HG03457 (cell line): ENCODE results near the gene ITPR2.
A peak's percentile ranks its signal among the peaks of the same experiment; 100 is the strongest.
"Not testable (repeated sequence)": the region's sequence is repeated elsewhere in the genome, so short reads cannot be mapped to it uniquely, and the experiment has no call there.

Experiments
- ATAC-seq: cut with Tn5 transposase; IDR thresholded peaks from one replicate; pipeline ENCODE4 v1.9.1; 2021; ENCODE audit warnings: moderate number of reproducible peaks; ENCODE audit not compliant: unreplicated experiment

ITPR2 gene

DNA sequence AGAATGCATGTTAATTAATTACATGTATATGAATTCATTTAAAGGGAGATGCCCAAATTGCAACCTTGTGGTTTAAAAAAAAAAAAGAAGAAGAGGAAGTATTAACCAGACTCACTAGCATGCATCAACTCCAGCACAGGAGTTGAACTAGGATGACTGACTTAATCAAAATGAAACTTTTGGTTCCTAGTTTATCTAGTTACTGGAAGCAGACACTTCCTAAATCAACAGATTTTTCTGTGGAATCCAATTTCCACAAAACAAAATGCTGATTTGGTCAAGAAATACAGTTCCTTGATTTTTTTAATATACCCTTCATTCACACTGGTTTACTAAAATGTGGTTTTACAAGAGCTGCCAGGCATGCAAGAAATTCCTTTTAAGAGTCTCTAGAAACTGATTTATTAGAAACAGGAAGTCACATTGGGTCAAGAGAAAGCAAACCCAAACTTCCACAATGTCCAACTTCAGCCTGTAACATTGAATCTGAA lies 41.6 kb downstream of the ITPR2 start:
- no peak for ATAC-seq

DNA sequence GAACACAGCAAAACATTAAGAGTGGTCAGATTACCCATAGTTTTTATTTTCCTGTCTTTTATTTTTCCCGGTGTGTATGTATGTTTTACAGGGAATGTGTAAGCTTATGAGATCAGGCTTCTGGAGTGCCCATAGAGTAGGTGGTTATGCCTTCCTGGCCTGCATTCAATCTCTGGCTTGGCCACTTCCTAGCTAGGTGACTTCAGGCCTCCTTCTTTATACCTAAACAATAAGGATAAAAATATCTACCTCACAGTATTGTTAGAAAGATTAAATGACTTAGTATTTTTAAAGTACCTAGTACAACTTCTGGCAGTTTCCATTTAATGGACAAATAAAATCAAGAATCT lies 42.4 kb downstream of the ITPR2 start:
- ATAC-seq = no peak

DNA sequence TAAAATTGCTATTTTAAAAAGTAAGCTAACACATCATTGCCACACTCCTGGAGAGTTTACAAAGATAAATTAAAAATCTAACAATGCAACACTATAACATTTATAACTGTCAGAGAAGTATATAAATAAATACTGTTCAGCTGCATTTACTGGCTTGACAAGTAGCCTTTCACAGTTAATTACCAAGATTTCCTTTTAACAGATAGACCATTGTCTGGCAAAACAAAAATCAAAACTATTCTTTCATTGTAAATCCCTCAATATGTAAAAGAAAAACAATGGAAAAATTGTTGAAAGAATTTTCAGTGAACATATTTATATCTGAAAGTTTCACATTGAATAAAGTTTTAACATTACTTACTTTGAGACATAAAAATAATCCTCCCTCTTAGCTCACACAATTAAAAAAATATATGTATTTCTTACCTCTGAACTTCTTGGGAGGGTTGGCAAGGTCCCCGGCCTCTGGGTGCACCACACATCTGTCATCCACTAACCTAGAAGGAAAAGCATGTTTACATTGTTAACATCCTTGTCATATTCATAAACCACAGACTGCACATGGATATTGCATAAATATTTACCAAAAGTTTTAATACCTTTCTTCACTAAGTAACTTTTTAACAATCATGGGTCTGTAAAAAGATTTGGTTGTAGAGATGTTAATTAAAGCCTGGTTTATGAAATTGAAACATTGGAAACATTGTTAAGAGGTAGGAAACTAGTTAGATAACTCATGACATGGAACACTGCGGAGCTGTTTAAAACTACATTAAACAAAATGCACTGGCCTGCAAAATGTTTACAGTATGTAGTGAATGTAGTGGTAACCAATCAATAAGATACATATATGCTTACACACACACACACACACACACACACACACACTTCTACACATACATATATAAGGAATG lies 43.0 kb downstream of the ITPR2 start:
- ATAC-seq = no peak

- ATAC-seq = no peak
Measured at GRCh38 chr12:26786865-26787514, 46.0 kb downstream of the ITPR2 start.

DNA sequence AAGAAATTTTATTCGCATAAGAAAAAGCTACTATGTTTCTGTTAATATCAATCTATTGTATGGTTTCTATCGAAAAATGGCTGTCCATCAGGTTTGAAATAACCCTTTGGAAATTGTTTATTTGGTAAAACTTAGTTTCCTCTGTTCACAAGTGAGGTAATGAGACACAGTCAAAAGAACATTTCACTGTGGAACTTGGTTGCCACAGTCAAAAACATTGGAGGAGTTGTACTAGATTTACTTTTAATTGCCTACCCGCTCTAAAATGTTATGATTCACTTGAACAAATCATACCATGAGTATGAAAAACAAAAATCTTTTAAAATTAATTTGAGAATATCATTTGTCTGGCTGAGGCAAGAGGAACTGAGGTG lies 46.5 kb downstream of the ITPR2 start:
- ATAC-seq = no peak

DNA sequence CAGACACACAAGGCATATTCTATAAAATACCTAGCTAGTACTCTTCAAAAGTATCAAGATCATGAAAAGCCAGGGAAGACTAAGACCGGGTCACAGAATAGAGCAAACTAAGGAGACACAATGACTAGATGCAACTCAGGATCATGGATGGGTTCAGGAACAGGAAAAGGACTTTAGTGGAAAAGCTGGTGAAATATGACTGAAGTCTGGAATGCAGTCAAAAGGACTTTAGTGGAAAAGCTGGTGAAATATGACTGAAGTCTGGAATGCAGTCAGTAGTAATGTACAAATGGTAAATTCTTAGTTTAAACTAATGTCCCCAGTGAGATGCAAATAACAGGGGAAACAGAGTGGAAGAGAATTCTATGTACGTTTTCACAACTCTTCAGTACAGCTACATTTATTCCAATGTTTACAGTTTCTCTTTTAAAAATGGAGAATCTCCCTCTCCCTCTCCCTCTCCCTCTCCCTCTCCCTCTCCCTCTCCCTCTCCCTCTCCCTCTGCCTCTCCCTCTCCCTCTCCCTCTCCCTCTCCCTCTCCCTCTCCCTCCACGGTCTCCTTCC lies 49.1 kb downstream of the ITPR2 start:
- not testable (repeated sequence) for ATAC-seq

- ATAC-seq = no peak
Measured at GRCh38 chr12:26783131-26783526, 49.9 kb downstream of the ITPR2 start.

- ATAC-seq = no peak
Measured at GRCh38 chr12:26782372-26783130, 50.4 kb downstream of the ITPR2 start.

GRCh38 chr12:26780656-26781055 lies 52.3 kb downstream of the ITPR2 start:
- ATAC-seq = not testable (repeated sequence)

DNA sequence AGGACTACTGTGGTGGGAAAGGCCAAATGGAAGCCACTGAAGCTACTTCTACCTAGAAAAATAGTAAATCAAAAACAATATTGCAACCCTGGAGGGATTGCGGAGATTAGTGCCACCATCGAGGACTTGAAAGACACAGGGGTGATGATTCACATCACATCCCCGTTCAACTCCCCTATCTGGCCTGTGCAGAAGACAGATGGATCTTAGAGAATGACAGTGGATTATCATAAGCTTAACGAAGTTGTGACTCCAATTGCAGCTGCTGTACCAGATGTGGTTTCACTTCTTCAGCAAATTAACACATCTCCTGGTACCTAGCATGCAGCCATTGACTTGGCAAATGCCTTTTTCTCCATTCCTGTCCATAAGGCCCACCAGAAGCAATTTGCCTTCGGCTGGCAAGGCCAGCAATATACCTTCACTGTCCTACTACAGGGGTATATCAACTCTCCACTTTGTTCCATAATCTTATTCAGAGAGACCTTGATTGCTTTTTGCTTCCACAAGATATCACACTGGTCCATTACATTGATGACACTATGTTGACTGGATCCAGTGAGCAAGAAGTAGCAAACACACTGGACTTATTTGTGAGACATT lies 54.7 kb downstream of the ITPR2 start:
- ATAC-seq = not testable (repeated sequence)

GRCh38 chr12:26777236-26777635 lies 55.8 kb downstream of the ITPR2 start:
- no peak for ATAC-seq

GRCh38 chr12:26775991-26776390 lies 57.0 kb downstream of the ITPR2 start:
- ATAC-seq = not testable (repeated sequence)

GRCh38 chr12:26773313-26774104 lies 59.5 kb downstream of the ITPR2 start:
- ATAC-seq = no peak

- ATAC-seq = no peak
Measured at GRCh38 chr12:26771861-26772260, 61.1 kb downstream of the ITPR2 start.

GRCh38 chr12:26770239-26771070 lies 62.5 kb downstream of the ITPR2 start:
- no peak for ATAC-seq

DNA sequence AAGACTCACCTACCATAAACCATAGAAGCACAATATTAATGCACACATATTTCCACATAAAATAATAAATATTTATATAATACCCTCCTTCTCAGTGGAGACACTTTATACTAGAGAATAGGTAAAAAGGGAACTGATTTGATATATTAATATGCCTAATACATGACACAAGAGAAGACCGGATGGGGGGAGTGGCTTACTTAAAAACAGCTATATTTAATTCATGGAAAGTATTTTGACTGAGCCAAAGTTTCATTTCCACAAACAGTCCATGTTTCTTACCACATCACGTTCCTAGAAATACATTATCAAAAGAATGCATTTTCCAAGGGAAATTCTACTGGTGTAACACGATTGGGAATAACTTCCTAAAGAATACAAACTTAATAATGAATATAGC lies 63.4 kb downstream of the ITPR2 start:
- peak; percentile 7 for ATAC-seq

DNA sequence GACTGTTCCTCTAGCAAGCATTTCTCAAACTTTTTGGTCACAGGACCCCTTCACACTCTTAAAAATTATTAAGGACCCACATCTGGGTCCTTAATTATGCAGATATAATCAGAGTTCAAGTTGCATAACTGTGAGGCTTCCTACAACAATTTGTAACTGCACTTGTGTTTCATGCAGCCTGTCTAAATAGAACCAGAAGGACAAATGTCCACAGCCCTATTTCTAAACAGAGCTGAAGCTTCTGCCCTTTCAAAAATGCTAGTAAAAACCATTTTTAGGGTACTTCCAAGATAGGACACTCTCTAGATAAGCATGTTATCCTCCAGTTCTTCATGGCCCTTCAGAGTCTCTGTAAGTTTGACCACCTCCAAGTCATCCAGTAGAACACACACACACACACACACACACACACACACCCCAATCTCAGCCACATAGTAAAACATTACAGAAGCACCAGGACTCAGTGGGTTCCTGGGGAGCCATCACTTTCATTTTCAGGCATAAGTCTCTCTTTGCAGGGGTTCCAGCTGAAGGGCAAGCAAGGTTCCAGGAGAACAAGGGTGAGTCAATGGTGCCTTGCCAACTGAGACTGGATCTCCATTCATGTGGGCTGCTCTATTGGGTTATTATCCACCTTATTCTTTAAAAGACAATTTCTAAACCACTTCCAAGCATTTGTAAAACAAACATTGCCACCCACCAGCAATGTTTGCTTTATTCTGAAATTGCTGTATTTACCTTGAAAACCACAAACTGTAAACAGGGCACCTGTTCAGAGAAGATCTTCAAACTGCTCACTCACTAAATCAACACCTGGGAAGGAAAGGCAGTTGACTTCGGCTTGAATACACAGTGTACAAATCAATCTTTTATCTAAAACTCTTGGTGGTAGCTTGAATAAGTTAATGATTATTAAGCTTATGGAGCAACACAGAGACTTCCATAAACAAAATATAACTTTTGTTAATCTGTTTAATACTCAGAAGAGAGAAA lies 64.1 kb downstream of the ITPR2 start:
- ATAC-seq = peak; percentile 61

GRCh38 chr12:26767865-26768264 lies 65.1 kb downstream of the ITPR2 start:
- ATAC-seq = no peak
